GM19099 (cell line): ENCODE measurements around the gene YWHAQ.

Experiments
- POLR2A ChIP-seq: IDR thresholded peaks from 3 replicates; pipeline ENCODE4 v1.6.1; 2011; ENCODE audit warnings: low read depth; ENCODE audit not compliant: insufficient read length; ENCODE audit errors: extremely low read depth

YWHAQ gene

GRCh38 chr2:9646196-9647030 is 15.6 kb upstream of the YWHAQ start:
- TF ChIP-seq POLR2A = no peak

GRCh38 chr2:9644603-9645002 is 13.8 kb upstream of the YWHAQ start:
- TF ChIP-seq POLR2A = no peak

- TF ChIP-seq POLR2A = no peak
Measured at GRCh38 chr2:9644021-9644420, 13.2 kb upstream of the YWHAQ start.

- no peak for TF ChIP-seq POLR2A
Measured at GRCh38 chr2:9641641-9642040, 10.8 kb upstream of the YWHAQ start.

- no peak for TF ChIP-seq POLR2A
Measured at GRCh38 chr2:9640403-9641104, 9.8 kb upstream of the YWHAQ start.

- TF ChIP-seq POLR2A = no peak
Measured at GRCh38 chr2:9639740-9640343, 9.0 kb upstream of the YWHAQ start.

- TF ChIP-seq POLR2A = no peak
Measured at GRCh38 chr2:9639000-9639602, 8.3 kb upstream of the YWHAQ start.

GRCh38 chr2:9638532-9638931 is 7.7 kb upstream of the YWHAQ start:
- TF ChIP-seq POLR2A = no peak

GRCh38 chr2:9637330-9637729 is 6.5 kb upstream of the YWHAQ start:
- no peak for TF ChIP-seq POLR2A

GRCh38 chr2:9634133-9634532 is 3.3 kb upstream of the YWHAQ start:
- TF ChIP-seq POLR2A = no peak

- TF ChIP-seq POLR2A = no peak
Measured at GRCh38 chr2:9631878-9632700, 1.3 kb upstream of the YWHAQ start.

- TF ChIP-seq POLR2A = no peak
Measured at GRCh38 chr2:9631553-9631819, 689 bp upstream of the YWHAQ start.

- no peak for TF ChIP-seq POLR2A
Measured at GRCh38 chr2:9630117-9630735, 571 bp downstream of the YWHAQ start.
